Measurements from ENCODE around the gene TP53I3.
"Not testable (repeated sequence)": the region's sequence is repeated elsewhere in the genome, so short reads cannot be mapped to it uniquely, and the experiment has no call there.

TP53I3 gene

DNA sequence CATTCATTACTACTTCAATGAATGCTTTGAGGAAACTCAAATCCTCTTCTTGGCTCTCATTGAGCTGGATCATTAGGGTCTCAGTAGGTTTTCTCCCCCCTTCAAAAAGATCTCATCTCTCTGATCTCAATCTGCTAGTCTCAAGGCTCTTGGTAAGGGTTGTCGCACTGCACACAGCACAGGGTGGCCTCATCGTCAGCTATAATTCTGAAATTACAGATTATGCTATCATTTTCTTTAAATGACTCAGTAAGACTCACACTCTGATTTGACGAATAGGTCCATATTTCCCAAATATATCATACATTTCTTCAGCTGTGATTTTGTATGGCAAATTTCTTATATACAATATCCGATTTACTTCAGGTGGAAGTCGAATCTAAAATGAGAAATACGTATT is 10.8 kb downstream of the TP53I3 start:
- in situ Hi-C loops (cut with HindIII; ENCODE audit: low pct_ligation_motif_present, low pct_unique_long_range_greater_than_20kb, low sequenced_read_pairs): no loop called here
- DNase-seq: no peak

DNA sequence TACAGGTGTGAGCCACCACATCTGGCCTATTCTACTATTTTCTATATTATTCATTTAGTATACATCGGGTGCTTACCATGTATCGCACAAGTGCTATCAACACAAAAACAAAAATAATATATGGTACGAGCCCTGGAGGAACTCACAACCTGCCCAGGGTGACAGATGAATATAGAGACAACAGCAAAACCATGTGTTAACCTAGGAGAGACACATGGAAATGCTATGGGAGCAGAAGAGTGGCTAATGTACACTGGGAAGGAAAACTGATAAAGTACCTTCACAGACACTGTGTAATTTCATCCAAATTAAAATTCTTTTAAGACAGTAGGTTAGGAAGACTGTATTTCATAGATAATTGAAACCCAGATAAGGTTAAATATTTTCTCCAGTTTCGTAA is 12.4 kb downstream of the TP53I3 start:
- in situ Hi-C loops (cut with HindIII; ENCODE audit: low pct_ligation_motif_present, low pct_unique_long_range_greater_than_20kb, low sequenced_read_pairs): no loop called here
- DNase-seq: no peak

DNA sequence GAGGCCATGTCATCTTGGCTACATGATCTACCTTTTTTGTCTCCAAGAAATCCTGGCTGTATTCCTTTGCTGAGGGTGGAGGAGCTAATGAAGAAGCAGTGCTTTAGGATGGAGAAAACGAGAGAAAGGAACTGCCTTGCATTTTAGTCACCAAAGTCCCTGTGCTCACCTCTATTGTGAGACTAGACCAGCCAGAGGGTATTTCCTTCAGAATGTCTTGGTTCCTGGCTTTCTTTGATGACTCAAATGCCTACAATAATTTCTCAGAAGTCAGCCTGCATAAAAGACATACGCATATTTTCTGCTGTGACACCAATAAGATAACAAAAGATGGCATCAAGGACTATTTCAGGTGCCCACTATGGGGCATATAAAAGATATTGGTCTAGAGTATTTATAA is 19.3 kb downstream of the TP53I3 start:
- no peak for DNase-seq
- in situ Hi-C loops (cut with HindIII; ENCODE audit: low pct_ligation_motif_present, low pct_unique_long_range_greater_than_20kb, low sequenced_read_pairs): no loop called here

DNA sequence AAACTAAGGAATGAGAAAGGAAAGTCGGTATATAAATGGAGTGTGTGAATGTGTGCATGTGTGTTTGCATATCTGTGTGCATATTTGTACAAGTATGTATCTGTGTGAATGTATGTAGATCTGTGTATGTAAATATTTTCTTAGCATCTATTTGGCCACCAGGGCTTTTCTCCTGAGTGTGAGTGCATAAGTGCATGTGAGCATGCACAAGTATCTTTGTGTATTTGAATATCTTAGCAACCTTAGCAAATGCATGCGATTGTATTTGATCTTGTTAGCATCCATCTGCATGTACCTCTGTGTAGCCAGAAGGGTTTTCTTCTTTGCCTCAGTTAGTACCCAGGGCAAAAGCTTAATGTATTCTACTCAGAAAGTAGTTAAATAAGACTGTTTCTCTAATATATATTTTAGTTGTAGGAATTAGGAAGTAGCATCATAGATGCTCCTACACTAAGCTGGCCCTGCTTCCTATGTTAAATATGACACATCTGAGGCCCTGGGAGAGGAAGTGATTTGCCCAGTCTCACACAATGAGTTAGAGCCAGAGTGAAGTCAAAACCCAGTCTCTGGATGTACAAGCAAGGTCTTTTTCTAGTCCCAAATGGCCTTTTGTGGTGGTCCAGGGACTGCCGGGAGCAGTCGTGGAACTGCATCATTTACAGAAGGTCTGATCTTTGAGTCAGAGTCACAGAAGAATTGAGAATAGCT is 25.9 kb downstream of the TP53I3 start:
- no peak for DNase-seq
- in situ Hi-C loops (cut with HindIII; ENCODE audit: low pct_ligation_motif_present, low pct_unique_long_range_greater_than_20kb, low sequenced_read_pairs): no loop called here

DNA sequence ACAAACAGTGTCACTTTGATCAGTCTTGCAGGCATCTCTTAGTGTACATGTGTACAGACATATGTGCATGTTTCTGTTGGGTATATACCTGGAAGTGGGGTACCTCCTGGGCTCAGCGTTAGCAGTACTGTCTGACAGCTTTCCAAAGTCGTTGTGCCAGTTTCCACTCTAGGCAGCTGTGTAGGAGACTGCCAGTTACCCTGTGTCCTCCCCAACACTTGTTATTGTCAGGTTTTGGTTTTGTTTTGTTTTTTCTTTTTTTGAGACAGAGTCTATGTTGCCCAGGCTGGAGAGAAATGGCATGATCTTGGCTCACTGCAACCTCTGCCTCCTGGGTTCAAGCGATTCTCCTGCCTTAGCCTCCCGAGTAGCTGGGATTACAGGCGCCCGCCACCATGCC is 28.9 kb downstream of the TP53I3 start:
- no peak for DNase-seq
- in situ Hi-C loops (cut with HindIII; ENCODE audit: low pct_ligation_motif_present, low pct_unique_long_range_greater_than_20kb, low sequenced_read_pairs): no loop called here

DNA sequence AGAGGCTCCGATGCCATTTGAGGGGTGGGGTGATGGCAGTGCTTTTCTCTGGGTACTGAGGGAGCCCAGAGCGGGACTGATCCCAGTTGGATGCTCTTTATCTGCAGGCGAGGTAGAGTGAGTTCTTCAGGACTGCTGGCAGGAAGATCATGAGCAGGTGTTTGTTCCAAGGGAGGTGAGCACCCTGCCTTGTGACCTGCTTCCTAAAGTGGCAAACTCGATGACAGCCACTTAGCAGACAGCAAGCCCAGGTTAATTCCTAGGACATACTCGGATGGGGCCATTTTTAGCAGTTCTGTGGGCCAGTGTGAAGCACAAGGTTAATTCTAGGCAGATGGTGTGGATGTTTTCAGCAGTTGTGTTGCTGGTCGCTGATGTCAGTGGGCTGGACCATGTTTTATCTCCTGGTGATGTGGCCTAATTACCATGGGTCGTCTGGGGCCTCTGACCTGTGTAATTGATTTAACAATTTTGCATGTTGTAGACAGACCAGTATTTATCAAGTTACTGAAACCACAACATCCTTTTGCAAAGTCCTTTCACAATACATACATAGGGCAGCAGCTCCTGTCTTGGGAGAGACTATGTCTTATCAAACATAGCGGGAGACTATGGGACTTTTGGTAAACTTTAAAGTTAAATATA is 30.1 kb downstream of the TP53I3 start:
- DNase-seq: no peak
- in situ Hi-C loops (cut with HindIII; ENCODE audit: low pct_ligation_motif_present, low pct_unique_long_range_greater_than_20kb, low sequenced_read_pairs): no loop called here

DNA sequence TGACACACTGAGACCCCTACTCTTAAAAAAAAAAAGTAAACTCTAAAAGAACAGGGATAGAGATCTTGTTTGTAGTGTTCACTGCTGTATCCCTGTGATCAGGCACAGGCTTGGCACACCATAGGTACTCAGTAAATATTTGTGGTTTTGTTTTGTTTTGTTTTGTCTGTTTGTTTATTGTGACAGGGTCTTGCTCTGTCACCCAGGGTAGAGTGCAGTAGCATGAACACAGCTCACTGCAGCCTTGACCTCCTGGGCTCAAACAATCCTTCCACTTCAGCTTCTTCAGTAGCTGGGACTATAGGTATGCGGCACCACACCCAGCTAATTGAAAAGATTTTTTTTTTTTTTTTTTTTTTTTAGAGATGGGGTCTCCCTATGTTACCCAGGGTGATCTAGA is 31.7 kb downstream of the TP53I3 start:
- DNase-seq: no peak
- in situ Hi-C loops (cut with HindIII; ENCODE audit: low pct_ligation_motif_present, low pct_unique_long_range_greater_than_20kb, low sequenced_read_pairs): no loop called here

DNA sequence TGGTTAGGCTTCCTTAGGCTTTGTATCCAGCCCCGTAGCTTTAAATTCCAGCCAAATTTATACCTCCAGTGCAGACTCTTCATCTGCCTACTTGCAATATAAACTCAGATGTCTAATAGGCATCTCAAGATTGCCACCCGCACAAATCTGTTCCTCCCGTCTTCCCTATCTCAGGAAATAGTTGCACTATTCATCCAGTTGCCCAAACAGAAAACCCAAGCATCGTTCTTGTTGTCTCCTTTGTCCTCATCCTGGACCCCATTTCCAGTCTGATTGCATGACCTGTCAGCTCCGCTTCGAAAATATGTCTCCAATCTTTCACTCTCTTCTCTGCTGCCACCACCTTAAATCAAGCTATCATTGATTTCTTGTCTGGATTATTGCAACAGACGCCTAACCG is 32.8 kb downstream of the TP53I3 start:
- in situ Hi-C loops (cut with HindIII; ENCODE audit: low pct_ligation_motif_present, low pct_unique_long_range_greater_than_20kb, low sequenced_read_pairs): no loop called here
- DNase-seq: no peak

DNA sequence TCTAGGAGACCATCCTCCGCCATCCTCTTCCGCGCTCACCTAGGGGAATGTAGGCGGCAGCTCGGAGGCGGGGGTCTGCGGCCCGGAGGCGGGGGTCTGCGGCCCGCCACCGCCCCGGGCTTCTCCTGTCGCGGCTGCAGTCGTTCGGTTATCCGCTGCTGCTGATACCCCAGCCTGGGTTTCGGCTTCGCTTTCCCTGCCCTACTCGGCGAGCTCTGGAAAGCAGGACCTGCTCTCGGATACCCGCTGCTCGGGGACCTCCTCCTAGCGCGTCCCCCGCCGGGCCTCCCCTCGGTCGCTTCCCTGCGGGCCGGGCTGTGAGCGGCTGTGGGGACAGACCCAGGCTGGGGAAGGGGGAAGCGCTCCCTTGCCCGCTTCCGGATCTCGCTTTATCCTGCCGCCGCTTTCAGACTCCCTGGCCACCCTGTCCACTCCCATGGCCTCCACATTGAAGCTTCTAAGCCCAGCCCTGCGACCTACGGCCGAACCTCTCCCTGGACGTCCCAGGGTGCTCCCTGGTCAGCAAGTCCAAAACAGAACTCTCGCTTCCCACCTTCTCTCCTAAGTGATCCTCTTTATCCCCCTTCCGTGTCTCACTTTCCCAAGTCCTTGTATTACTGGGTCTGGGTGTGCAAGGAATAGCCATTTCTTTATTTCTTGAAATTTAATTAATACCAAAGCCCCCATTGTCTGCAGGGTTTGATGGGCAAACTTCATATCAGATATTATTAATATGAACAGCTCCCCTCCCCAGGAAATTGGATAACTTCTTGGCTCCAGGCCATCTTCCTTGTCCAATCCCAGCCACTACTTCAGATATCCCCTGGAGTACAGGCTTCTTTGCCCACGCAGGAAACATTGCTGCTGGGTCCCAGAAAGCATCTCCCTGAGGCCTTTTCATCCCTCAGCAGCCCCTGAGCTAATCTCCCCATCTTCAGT is 34.3 kb downstream of the TP53I3 start:
- DNase-seq: no peak

DNA sequence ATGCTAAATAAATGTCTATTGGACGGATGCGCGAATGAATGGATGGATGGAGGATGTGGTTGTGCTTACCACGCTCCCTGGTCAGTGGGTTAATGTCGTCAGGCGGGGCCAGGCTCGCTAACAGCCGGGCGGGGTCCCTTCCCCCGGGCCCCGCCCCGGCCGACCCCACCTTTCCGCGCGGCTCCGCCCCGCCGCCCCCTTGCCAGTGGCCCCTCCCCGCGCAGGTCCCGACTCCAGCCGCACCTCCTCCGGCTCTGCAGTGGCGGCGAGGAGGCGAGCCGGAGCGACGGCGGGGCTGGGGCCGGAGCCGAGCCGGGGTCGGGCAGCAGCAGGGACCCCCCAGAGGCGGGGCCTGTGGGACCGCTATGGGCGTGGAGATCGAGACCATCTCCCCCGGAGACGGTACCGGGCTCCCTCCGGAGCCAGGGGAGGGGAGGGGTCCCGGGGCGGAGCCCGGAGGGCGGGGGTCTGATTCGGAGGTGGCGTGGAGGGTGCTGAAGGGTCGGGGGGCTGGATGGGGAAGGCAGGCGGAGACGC is 35.1 kb downstream of the TP53I3 start, which contains the start of gene FKBP1B:
TSS of gene FKBP1B (plus strand) at position 257 of the 537 bp plus-strand sequence. CDS start at position 366, 109 bp downstream.
- DNase-seq: peak; percentile 67
- in situ Hi-C loops (cut with HindIII; ENCODE audit: low pct_ligation_motif_present, low pct_unique_long_range_greater_than_20kb, low sequenced_read_pairs): no loop called here

More for the DNA sequence above, 34.3 kb downstream of the TP53I3 start:
- in situ Hi-C loops (cut with HindIII; ENCODE audit: low pct_ligation_motif_present, low pct_unique_long_range_greater_than_20kb, low sequenced_read_pairs): no loop called here

DNA sequence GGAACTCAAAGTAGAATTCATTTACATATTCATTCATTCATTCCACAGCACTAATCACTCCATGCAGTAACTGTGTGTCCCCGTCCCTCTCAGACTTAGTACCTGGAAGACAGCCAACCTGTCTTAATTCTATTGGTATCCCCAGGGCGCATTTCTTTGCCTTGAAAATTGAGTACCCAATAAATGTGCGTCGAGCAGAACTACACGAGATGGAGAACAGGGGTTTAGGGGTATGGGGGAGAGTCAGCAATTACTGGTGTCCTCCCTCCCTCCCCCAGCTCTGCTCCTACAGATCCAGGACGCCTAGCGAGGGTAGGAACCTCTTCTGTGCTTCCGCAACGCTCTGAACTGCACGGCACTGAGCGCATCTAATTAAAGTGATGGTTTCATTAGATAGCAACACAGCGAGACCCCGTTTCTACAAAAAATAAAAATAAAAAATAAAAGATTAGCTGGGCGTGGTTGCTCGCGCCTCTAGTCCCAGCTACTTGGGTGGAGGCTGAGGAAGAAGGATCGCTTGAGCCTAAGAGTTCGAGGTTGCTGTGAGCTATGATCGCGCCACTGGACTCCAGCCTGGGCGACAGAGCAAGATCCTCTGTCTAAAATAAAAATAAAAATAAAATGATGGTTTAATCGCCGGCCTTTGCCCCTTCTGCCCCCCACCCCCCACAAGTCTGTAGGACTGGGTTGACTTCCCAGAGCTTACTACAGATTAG is 35.7 kb downstream of the TP53I3 start:
- DNase-seq: no peak
- in situ Hi-C loops (cut with HindIII; ENCODE audit: low pct_ligation_motif_present, low pct_unique_long_range_greater_than_20kb, low sequenced_read_pairs): no loop called here

DNA sequence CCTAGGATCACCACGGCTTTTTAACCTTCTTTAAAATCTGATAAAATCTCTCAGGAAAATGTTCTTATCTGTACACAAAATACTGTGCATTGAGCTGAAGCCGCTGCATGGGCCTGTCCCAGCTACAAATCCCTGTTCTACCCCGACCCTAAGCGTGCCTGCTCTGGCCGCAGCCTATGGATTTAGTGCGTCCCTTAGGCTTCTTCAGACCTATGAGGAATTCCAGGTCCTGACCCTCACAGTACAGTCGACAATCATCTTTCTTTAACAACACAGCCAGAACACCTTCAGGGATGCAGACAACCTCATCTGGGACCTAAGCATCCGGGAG is 37.0 kb downstream of the TP53I3 start:
- in situ Hi-C loops (cut with HindIII; ENCODE audit: low pct_ligation_motif_present, low pct_unique_long_range_greater_than_20kb, low sequenced_read_pairs): no loop called here
- no peak for DNase-seq

DNA sequence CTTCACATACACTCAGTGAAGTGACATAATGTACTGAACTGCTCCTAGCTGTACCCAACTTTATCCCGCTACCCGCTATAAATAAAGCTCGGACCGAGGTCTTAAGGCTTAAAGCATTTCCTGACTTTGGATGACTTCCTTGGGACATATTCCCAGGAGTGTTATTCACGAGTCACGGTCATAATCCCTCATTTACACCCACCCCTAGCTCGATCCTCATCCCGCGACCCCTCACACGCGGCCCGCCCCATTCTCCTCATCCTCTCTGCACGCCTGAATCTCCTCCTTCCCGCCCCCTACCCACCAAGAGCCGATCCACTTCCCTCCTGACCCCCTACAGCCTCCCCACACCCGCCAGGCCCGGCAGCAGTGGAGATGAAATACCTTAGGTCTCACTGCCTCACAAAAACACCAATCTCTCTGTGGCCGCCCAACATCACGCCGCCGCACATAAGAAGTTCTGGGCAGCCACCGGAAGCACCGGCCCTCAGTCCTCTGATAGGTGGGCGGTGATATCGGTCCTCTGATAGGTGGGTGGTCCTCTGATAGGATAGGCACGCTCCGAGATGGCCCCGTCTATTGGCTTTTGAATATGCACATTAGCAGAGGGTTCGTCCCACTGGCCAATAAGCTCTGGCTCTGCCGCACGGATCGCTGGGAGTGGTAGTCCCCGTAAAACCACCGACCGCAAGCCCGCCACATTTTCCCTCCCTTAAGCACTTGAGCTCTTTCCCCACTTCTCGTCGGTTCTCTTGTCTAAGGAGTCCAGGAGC is 37.5 kb downstream of the TP53I3 start, which contains the start of gene WDCP:
TSS of gene WDCP (minus strand) at position 462 of the 773 bp plus-strand sequence. CDS start 7,897 bp downstream, outside the sequence.
- peak; percentile 99 for DNase-seq
- in situ Hi-C loops (cut with HindIII; ENCODE audit: low pct_ligation_motif_present, low pct_unique_long_range_greater_than_20kb, low sequenced_read_pairs): no loop called here

DNA sequence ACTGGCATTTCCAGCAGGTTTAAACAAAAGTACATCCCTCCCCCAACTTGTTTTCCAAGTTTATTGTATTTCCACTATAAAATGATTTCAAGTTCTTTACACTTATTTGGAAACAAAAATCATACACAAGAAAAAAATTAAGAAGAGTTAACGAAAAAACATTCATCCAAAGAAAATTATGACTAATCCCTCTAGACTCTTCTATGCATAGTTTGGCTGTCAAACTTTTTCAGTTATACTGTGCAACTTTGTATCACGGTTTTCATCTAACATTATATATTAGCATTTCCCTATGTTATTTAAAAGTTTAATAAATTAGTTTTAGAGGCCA is 38.1 kb downstream of the TP53I3 start:
- no peak for DNase-seq
- in situ Hi-C loops (cut with HindIII; ENCODE audit: low pct_ligation_motif_present, low pct_unique_long_range_greater_than_20kb, low sequenced_read_pairs): no loop called here

DNA sequence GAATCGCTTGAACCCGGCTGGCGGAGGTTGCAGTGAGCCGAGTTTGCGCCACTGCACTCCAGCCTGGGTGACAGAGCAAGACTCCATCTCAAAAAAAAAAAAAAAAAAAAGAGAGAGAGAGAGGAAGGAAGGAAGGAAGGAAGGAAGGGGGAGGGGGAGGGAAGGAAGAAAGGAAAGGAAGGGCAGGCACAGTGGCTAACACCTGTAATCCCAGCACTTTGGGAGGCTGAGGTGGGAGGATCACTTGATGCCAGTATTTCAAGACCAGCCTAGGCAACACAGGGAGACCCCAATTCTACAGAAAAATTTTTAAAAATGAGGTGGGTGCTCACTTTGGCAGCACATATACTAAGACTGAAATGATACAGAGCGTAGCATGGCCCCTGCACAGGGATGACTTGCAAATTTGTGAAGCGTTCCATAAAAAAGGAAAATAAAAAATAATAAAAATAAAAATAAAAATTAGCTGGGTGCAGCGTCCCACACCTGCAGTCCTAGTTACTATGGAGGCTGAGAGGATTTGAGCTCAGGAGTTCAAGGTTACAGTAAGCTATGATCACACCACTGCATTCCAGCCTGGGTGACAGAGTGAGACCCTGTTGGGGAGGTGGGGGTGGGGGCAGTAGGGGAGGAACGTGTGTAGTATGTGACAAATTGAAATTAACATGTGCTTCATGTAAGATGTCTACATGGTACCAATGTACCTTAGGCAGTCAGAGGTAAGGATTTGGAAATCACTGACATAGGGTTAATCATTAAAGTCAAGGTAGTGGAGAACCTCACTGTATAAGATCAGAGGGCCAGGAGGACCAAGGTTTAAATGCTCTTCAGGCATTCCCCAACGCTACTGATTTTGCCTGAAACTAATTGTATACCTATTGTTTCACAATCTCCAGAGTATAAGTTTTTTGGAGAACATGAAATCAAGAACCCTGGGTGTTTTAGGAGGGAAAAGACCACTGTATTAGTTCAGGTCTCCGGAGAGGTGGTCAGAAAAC is 38.8 kb downstream of the TP53I3 start:
- in situ Hi-C loops (cut with HindIII; ENCODE audit: low pct_ligation_motif_present, low pct_unique_long_range_greater_than_20kb, low sequenced_read_pairs): no loop called here
- no peak for DNase-seq

DNA sequence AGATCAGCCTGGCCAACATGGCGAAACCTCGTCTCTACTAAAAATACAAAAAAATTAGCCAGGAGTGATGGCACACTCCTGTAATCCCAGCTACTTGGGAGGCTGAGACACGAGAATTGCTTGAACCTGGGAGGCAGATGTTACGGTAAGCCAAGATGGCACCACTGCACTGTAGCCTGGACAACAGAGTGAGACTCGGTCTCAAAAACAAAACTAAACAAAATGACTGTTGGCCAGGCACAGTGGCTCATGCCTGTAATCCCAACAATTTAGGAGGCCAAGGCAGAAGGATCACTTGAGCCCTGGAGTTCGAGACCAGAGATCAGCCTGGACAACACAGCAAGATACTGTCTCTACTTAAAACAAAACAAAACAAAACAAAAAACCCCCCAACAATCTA is 41.5 kb downstream of the TP53I3 start:
- DNase-seq; in situ Hi-C loops (cut with HindIII; ENCODE audit: low pct_ligation_motif_present, low pct_unique_long_range_greater_than_20kb, low sequenced_read_pairs): not testable (repeated sequence)

DNA sequence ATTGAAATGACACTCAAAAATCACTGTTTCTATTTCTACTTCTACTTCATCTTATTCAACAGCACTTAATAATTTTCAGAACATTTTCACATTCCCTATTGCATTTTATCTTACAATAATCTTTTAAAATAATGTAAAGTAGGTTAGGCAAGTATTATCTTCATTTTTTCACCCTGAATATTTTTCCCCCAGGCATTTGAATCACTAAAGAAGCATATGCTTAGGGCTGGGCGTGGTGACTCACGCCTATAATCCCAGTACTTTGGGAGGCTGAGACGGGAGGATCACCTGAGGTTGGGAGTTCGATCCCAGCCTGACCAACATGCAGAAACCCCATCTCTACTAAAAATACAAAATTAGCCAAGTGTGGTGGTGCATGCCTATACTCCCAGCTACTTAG is 44.1 kb downstream of the TP53I3 start:
- in situ Hi-C loops (cut with HindIII; ENCODE audit: low pct_ligation_motif_present, low pct_unique_long_range_greater_than_20kb, low sequenced_read_pairs): no loop called here

More for the DNA sequence above, 44.1 kb downstream of the TP53I3 start:
- no peak for DNase-seq
